Measurements from ENCODE around the gene SARM1. TPM values are rescaled to one million over a fixed set of nuclear protein-coding genes. Genes with fewer than 3 reads are reported as not detected.

The SARM1 gene
- total and polyA plus RNA-seq, 8 donors: 14.2 to 22.1 (median 17.3) TPM

DNA sequence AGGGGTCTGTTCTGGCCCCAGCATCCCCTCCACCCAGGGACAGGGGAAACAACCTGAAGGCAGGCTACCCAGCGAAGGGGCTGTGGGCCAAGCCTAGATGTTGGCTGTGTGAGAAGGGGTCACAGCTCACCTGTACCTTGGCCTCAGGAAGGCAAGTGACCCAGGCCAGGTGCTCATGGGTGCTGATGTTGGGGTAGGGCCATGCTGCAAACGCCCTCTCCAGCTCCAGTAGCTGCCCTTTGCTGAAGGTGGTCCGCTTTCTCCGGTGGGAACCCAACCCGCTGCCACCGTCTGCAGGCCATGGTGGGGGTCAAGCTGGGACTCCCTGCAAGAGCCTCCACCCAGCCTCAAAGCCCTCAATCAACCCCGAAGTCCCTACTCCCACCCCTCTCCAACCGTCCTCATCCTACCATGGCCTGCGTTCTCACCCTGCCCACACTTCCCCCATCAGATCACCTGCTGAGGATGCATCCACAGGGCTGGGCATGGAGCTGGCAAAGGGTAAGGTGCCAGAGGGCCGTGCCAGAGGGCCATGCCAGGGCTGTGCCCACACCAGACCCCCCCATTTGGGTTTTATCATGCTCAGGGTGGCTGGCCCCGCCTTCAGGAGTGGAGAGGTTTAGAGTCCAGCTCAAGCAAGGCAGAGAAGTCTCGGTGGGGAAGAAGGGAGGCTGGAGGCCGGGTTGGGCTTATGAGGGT, 6.7 kb upstream of the SARM1 start, which contains the start of gene SEBOX:
Gene SEBOX, minus strand, starts transcription at position 535 of the 699 bp plus-strand sequence. Its CDS starts 48 bp downstream, at position 487.
- Histone ChIP-seq H3K27me3 (no peaks in the 10 kb centered on the region), H3K36me3 (peaks cover 3 to 25% (median 12%) of the 10 kb centered on the region in 3 donors), H3K27ac (no peak within 1 kb of the TSS), H3K4me1 (peaks cover 0 to 4% (median 0%) of the 10 kb centered on the region in 3 donors), H3K9me3 (no peaks in the 10 kb centered on the region), H3K4me3 (no peak within 1 kb of the TSS)
- FAIRE-seq: no peak
- ATAC-seq: no peak
- 90 to 95% methylated on average over 13 of the region's 13 CpGs for WGBS, 2 donors
- TF ChIP-seq, protein P1, sequence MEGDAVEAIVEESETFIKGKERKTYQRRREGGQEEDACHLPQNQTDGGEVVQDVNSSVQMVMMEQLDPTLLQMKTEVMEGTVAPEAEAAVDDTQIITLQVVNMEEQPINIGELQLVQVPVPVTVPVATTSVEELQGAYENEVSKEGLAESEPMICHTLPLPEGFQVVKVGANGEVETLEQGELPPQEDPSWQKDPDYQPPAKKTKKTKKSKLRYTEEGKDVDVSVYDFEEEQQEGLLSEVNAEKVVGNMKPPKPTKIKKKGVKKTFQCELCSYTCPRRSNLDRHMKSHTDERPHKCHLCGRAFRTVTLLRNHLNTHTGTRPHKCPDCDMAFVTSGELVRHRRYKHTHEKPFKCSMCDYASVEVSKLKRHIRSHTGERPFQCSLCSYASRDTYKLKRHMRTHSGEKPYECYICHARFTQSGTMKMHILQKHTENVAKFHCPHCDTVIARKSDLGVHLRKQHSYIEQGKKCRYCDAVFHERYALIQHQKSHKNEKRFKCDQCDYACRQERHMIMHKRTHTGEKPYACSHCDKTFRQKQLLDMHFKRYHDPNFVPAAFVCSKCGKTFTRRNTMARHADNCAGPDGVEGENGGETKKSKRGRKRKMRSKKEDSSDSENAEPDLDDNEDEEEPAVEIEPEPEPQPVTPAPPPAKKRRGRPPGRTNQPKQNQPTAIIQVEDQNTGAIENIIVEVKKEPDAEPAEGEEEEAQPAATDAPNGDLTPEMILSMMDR (IDR thresholded peaks at IDR 0.05): no peak
- intact Hi-C loops (cut with DNase I): no loop called here
- peak in 1 of 6 donors; percentile 34 for DNase-seq

DNA sequence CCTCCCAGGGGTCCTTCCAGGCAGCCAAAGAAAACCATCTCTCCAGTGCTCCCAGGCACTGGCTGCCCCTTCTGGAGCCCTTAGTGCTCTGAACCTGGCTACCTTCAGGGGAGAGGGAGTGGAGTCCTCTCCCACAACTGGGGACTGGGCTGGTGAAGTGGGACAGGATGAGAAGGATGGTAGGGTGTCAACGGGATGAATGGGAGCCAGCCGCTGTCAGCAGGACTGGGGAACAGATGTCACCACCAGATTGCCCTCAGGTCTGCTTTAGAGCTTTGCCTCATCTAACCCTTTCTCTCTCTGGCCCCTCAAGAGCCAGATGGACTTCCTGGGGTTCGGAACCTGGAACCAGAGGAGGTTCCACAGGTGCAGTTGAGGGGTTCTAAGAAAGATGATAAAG, 6.0 kb upstream of the SARM1 start:
- TF ChIP-seq, protein P1 (IDR thresholded peaks at IDR 0.05): no peak
- FAIRE-seq: no peak
- Histone ChIP-seq H3K27me3 (no peaks in the 10 kb centered on the region), H3K36me3 (peaks cover 3 to 18% (median 5%) of the 10 kb centered on the region in 3 donors), H3K9me3 (no peaks in the 10 kb centered on the region), H3K4me3 (no peak overlapping the region), H3K4me1 (peaks cover 1 to 11% (median 7%) of the 10 kb centered on the region in 3 donors), H3K27ac (no peak overlapping the region)
- intact Hi-C loops (cut with DNase I): no loop called here
- peak in 1 of 6 donors; percentile 30 for DNase-seq
- WGBS, 2 donors: 85 to 93% methylated on average over 3 of the region's 3 CpGs
- ATAC-seq: no peak

DNA sequence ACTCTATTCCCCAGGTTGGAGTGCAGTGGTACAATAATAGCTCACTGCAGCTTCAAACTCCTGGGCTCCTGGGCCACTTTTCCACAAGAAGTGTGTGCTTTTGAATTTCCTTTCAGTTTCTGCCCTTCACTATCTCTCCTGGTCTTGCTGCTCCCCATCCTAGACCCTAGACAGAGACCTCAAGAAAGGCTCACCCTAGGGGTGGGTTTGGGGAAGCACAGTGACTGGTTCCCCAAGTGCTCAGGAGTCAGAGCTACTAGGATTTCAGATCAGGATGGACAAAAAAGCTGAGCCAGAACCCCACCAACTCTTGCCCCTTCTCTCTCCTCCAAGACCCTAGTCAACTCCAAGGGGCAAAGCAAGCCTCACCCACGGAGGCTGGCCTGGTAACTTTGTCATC, 4.9 kb upstream of the SARM1 start:
- Histone ChIP-seq H3K36me3 (peaks cover 0 to 7% (median 0%) of the 10 kb centered on the region in 3 donors), H3K27ac (no peak overlapping the region), H3K27me3 (no peaks in the 10 kb centered on the region), H3K9me3 (no peaks in the 10 kb centered on the region), H3K4me1 (peaks cover 9 to 18% (median 13%) of the 10 kb centered on the region in 3 donors), H3K4me3 (no peak overlapping the region)
- WGBS, 2 donors: 64 to 67% methylated on average over 1 of the region's 1 CpG
- FAIRE-seq (no peak), DNase-seq (no peak), ATAC-seq (no peak)
- intact Hi-C loops (cut with DNase I): no loop called here
- TF ChIP-seq, protein P1 (IDR thresholded peaks at IDR 0.05): no peak

DNA sequence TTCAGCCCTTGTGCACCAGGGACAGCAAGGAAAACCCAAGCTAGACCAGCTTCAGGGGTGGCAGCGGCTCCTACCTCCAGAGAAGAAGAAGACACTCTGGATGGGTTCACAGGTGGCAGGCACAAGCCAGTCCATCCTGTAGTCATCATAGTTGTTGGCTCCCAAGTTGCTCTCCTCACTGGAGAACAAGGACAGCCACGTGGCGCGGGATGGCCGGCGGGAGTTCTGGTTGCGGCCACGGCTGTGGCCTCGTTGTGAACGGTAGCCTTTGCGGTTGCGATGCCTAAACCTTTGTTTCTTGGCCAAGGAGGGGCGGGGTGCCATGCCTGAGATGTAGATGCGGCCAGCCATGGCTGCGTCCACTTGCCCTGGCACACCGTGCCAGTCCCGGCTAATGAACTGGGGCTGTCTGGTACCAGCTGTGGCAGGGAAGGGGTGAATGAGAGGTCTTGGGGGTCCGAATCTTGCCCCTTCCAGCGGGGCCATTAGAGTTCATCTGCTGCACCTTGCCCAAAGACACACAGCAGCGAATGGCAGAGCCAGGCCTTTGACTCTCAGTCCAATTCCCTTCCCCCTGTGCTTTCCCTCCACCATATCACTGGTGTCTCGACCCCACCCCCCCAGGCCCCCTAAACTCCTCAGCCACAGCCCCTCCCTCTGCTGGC, 3.7 kb upstream of the SARM1 start:
- TF ChIP-seq, protein P1 (IDR thresholded peaks at IDR 0.05): no peak
- Histone ChIP-seq H3K27ac (no peak overlapping the region), H3K27me3 (no peaks in the 10 kb centered on the region), H3K36me3 (peaks cover 0 to 5% (median 0%) of the 10 kb centered on the region in 3 donors), H3K4me3 (no peak overlapping the region), H3K9me3 (no peaks in the 10 kb centered on the region), H3K4me1 (peaks cover 9 to 25% (median 13%) of the 10 kb centered on the region in 3 donors)
- 84 to 86% methylated on average over 21 of the region's 21 CpGs for WGBS, 2 donors
- intact Hi-C loops (cut with DNase I): no loop called here
- DNase-seq: no peak
- FAIRE-seq: no peak
- ATAC-seq: no peak

Data from pancreas (tissue), 10 donors.